B cell (primary cell): ENCODE measurements around the gene TIAM2. TPM values are rescaled to one million over a fixed set of nuclear protein-coding genes. Genes with fewer than 3 reads are reported as not detected.
"Not testable (repeated sequence)": the region's sequence is repeated elsewhere in the genome, so short reads cannot be mapped to it uniquely, and the experiment has no call there.

Experiments
- ATAC-seq: fragments of 200-7000 bp; cut with Tn5 transposase; one replicate; pipeline ENCODE4 v1.10.0; 2021; ENCODE audit warnings: low read depth, mild to moderate bottlenecking, moderate number of reproducible peaks, moderate library complexity
- CTCF ChIA-PET: fragments of 350-600 bp; sonication (Branson Sonifier 250); formaldehyde crosslinking; loops from one replicate; lab custom pipeline; 2021; ENCODE audit warnings: antibody characterized with exemption, inconsistent platforms; lab: Charles Lee
- POLR2A ChIA-PET: fragments of 350-600 bp; sonication (Branson Sonifier 250); formaldehyde crosslinking; loops from one replicate; lab custom pipeline; 2021; ENCODE audit warnings: antibody characterized with exemption; lab: Charles Lee
- DNase-seq: peaks from one replicate; pipeline ENCODE4 v3.0.0; 2013
- H2AFZ ChIP-seq: 2 replicates; pipeline ENCODE4 v1.6.1; 2012; ENCODE audit warnings: mild to moderate bottlenecking, low read depth, low read length; ENCODE audit not compliant: insufficient read depth, poor library complexity, severe bottlenecking
- H3K27ac ChIP-seq, 2 donors: 1 replicate in 1 of 2; 2 replicates in 1 of 2; pipeline ENCODE4 v1.5.1; 2012 to 2013; ENCODE audit warnings: low read length in 2 of 2, mild to moderate bottlenecking in 2 of 2, moderate library complexity in 1 of 2
- H3K27me3 ChIP-seq, 4 experiments: fragments of 200-600 bp in 1 of 4; sonication (generic) in 1 of 4; replicated peaks in 1 of 4; 1 replicate in 2 of 4; 2 replicates in 2 of 4; pipeline versions ENCODE4 v1.6.1 to v1.7.0; 2013 to 2016; ENCODE audit warnings: low read length in 3 of 4, mild to moderate bottlenecking in 2 of 4, mixed read lengths in 1 of 4, moderate library complexity in 1 of 4; ENCODE audit not compliant: insufficient read depth in 4 of 4, control insufficient read depth in 3 of 4; ENCODE audit errors: control extremely low read depth in 1 of 4
- H3K36me3 ChIP-seq, 2 experiments: replicated peaks in 1 of 2; 1 replicate in 1 of 2; 2 replicates in 1 of 2; pipeline versions ENCODE4 v1.6.1 to v1.7.1; 2013; ENCODE audit warnings: low read length in 1 of 2; ENCODE audit not compliant: insufficient read depth in 2 of 2, control insufficient read depth in 1 of 2; ENCODE audit errors: control extremely low read depth in 1 of 2, extremely low read depth in 1 of 2
- H3K4me1 ChIP-seq, 2 donors: fragments of 200-600 bp in 1 of 2; sonication (generic) in 1 of 2; 1 replicate in 1 of 2; 2 replicates in 1 of 2; pipeline versions ENCODE4 v1.5.1 to v1.6.1; 2013 to 2017; ENCODE audit warnings: low read length in 2 of 2; ENCODE audit not compliant: control insufficient read depth in 2 of 2, insufficient read depth in 2 of 2
- H3K4me2 ChIP-seq: replicated peaks from 2 replicates; pipeline ENCODE3; 2012; ENCODE audit warnings: mild to moderate bottlenecking, low read depth, low read length; ENCODE audit not compliant: poor library complexity, severe bottlenecking
- H3K4me3 ChIP-seq, 5 experiments: fragments of 200-600 bp in 1 of 5; sonication (generic) in 1 of 5; 1 replicate in 3 of 5; 2 replicates in 2 of 5; pipeline versions ENCODE4 v1.5.1 to v1.7.0; 2011 to 2016; ENCODE audit warnings: low read length in 4 of 5, mild to moderate bottlenecking in 4 of 5, low read depth in 2 of 5, control low read depth in 1 of 5, moderate library complexity in 1 of 5; ENCODE audit not compliant: insufficient read depth in 1 of 5; ENCODE audit errors: control extremely low read depth in 1 of 5, extremely low read depth in 1 of 5
- H3K79me2 ChIP-seq: fragments of 200-600 bp; sonication (generic); one replicate; pipeline ENCODE4 v1.6.0; 2016; ENCODE audit warnings: low read length; ENCODE audit not compliant: control insufficient read depth, insufficient read depth
- H3K9ac ChIP-seq: fragments of 200-600 bp; sonication (generic); 2 replicates; pipeline ENCODE4 v1.6.1; 2017; ENCODE audit warnings: mild to moderate bottlenecking, low read length, moderate library complexity
- H3K9me3 ChIP-seq, 3 donors: one replicate each; pipeline versions ENCODE4 v1.6.1 to v1.7.1; 2013; ENCODE audit warnings: low read length in 2 of 3; ENCODE audit not compliant: control insufficient read depth in 2 of 3, insufficient read depth in 1 of 3; ENCODE audit errors: control extremely low read depth in 1 of 3
- H4K20me1 ChIP-seq: 2 replicates; pipeline ENCODE4 v1.6.0; 2012; ENCODE audit warnings: mild to moderate bottlenecking, low read length; ENCODE audit not compliant: insufficient read depth, control insufficient read depth, poor library complexity, severe bottlenecking
- H3K27ac Mint-ChIP-seq: one replicate; pipeline ENCODE4 v1.8.0; 2021; ENCODE audit warnings: mixed read lengths
- H3K27me3 Mint-ChIP-seq: one replicate; pipeline ENCODE4 v1.8.0; 2021; ENCODE audit warnings: mixed read lengths
- H3K4me1 Mint-ChIP-seq: one replicate; pipeline ENCODE4 v1.8.0; 2021; ENCODE audit warnings: mixed read lengths
- H3K4me3 Mint-ChIP-seq: one replicate; pipeline ENCODE4 v1.8.0; 2021; ENCODE audit warnings: mixed read lengths
- H3K9me3 Mint-ChIP-seq: one replicate; pipeline ENCODE4 v1.8.0; 2022; ENCODE audit warnings: mixed read lengths; ENCODE audit not compliant: insufficient read depth
- EZH2 ChIP-seq: IDR thresholded peaks from 2 replicates; pipeline ENCODE4 v1.6.1; 2012; ENCODE audit warnings: borderline replicate concordance, low read depth, mild to moderate bottlenecking, moderate library complexity, low read length; ENCODE audit not compliant: insufficient read depth, poor library complexity, severe bottlenecking
- WGBS: methylation state at CpG from one replicate; pipeline ENCODE4 v1.1.5; 2013; ENCODE audit warnings: missing lambda C conversion rate; ENCODE audit not compliant: insufficient coverage; 5-methylcytosine and 5-hydroxymethylcytosine counted together
- intact Hi-C: fragments of 100-400 bp; cut with micrococcal nuclease; formaldehyde crosslinking; loops from one replicate; pipeline ENCODE4 v1.10.0; 2022
- polyA plus RNA-seq: library from polyadenylated mRNA; depleted of rRNA; stranded (reverse); fragments of >200 nt; gene quantifications from 2 replicates; pipeline ENCODE4 v1.2.3, GENCODE V29; 2012
- total RNA-seq, 2 donors: library from RNA; stranded (reverse); fragments of 120-200 nt in 1 of 2; gene quantifications; 1 replicate in 1 of 2; 2 replicates in 1 of 2; pipeline versions ENCODE4 v1.2.3 to v1.2.4, GENCODE V29; 2013 to 2022
- TF ChIP-seq, protein P1 (sequence below): fragments of 200-600 bp; IDR thresholded peaks from one replicate; pipeline ENCODE4 v1.8.0; 2022; ENCODE audit warnings: antibody characterized with exemption, mild to moderate bottlenecking

The TIAM2 gene
- total and polyA plus RNA-seq, 2 donors (not counting 1 experiment from before 2014, with no cell fraction given): 13.1 to 18.8 TPM

- H2AFZ ChIP-seq, H3K36me3 ChIP-seq, H3K27me3 Mint-ChIP-seq, H3K79me2 ChIP-seq, intact Hi-C loops, H4K20me1 ChIP-seq, H3K27ac Mint-ChIP-seq, ATAC-seq, H3K9me3 Mint-ChIP-seq, H3K27me3 ChIP-seq, H3K9me3 ChIP-seq, DNase-seq: not testable (repeated sequence)
- Mint-ChIP-seq H3K4me3 (peak overlapping the region; percentile 70), H3K4me1 (peaks cover 43% of the 10 kb centered on the region)
- ChIA-PET CTCF (interaction anchor here (0.9 kb wide), 1 partner anchor 8 kb away, joined by 3 read pairs; no protein-coding TSS in a partner anchor), POLR2A (interaction anchor here (0.7 kb wide), 1 partner anchor 15 kb away, joined by 5 read pairs; no protein-coding TSS in a partner anchor)
- peak overlapping the region; percentile 58 for H3K4me2 ChIP-seq
- 100% methylated on average over 1 of the region's 9 CpGs for WGBS
- peak overlapping the region in 1 of 2 donors; percentile 79 for H3K27ac ChIP-seq
- peaks cover 26 to 41% of the 10 kb centered on the region in 2 donors for H3K4me1 ChIP-seq
- H3K9ac ChIP-seq: peak overlapping the region; percentile 60
- peak overlapping the region in 2 of 5 experiments; percentile 47 to 63 for H3K4me3 ChIP-seq
Observed at GRCh38 chr6:155185041-155185440, 189.9 kb downstream of the TIAM2 start.

GRCh38 chr6:155185544-155185943, 190.4 kb downstream of the TIAM2 start:
- Histone ChIP-seq H3K9me3 (no peaks in the 10 kb centered on the region), H3K4me3 (peak overlapping the region in 2 of 5 experiments; percentile 18 to 21), H3K27ac (peak overlapping the region in 1 of 2 donors; percentile 10), H3K9ac (no peak overlapping the region), H3K36me3 (no peaks in the 10 kb centered on the region), H3K79me2 (no peaks in the 10 kb centered on the region), H2AFZ (no peak overlapping the region), H3K4me1 (peaks cover 26 to 41% of the 10 kb centered on the region in 2 donors), H3K27me3 (no peaks in the 10 kb centered on the region), H4K20me1 (no peaks in the 10 kb centered on the region), H3K4me2 (peak overlapping the region; percentile 27)
- Mint-ChIP-seq H3K27me3 (no peaks in the 10 kb centered on the region), H3K4me1 (peaks cover 44% of the 10 kb centered on the region), H3K9me3 (no peaks in the 10 kb centered on the region), H3K4me3 (peak overlapping the region; percentile 16), H3K27ac (peak overlapping the region; percentile 33)
- CTCF ChIA-PET: interaction anchor here (0.9 kb wide), 1 partner anchor 8 kb away, joined by 3 read pairs; no protein-coding TSS in a partner anchor
- intact Hi-C loops: no loop called here
- DNase-seq (no peak), ATAC-seq (no peak)
- POLR2A ChIA-PET: no interaction called here
- WGBS: 100% methylated on average over 3 of the region's 6 CpGs
- no peak for TF ChIP-seq EZH2
- TF ChIP-seq, protein P1, sequence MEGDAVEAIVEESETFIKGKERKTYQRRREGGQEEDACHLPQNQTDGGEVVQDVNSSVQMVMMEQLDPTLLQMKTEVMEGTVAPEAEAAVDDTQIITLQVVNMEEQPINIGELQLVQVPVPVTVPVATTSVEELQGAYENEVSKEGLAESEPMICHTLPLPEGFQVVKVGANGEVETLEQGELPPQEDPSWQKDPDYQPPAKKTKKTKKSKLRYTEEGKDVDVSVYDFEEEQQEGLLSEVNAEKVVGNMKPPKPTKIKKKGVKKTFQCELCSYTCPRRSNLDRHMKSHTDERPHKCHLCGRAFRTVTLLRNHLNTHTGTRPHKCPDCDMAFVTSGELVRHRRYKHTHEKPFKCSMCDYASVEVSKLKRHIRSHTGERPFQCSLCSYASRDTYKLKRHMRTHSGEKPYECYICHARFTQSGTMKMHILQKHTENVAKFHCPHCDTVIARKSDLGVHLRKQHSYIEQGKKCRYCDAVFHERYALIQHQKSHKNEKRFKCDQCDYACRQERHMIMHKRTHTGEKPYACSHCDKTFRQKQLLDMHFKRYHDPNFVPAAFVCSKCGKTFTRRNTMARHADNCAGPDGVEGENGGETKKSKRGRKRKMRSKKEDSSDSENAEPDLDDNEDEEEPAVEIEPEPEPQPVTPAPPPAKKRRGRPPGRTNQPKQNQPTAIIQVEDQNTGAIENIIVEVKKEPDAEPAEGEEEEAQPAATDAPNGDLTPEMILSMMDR: no peak
